ENCODE results near the gene SMOC1. TPM values are rescaled to one million over a fixed set of nuclear protein-coding genes. Genes with fewer than 3 reads are reported as not detected.

Gene SMOC1
- total and polyA plus RNA-seq, 9 of the 15 experiments (the other 6 are each of a cell fraction or from before 2014, with no cell fraction given): 0.04 TPM; not detected in 8

DNA sequence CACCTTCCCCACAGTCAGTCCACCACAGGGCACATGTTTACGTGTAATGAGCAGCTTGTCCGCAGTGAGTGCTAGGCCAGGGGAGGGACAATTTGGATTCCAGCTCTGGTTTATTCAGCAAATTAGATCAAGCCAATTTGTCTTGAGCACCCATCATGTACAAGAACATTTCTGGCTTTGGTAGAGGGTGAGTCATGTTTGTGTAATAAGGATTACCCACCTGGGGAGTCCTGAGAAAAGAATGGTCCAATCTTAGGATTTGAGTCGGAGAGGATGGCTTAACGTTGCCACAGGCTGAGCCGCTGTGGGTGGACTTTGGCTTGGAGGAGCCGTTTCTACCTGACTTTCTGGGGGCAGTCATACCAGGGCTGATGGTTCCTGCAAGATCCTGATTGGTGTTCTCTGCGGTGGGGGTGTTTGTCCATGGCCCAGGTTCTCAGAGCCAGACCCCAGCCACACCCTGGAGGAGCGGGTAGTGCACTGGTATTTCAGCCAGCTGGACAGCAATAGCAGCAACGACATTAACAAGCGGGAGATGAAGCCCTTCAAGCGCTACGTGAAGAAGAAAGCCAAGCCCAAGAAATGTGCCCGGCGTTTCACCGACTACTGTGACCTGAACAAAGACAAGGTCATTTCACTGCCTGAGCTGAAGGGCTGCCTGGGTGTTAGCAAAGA lies 143.7 kb downstream of the SMOC1 start (continued):
- TF ChIP-seq GTF2E2 (tag; IDR thresholded peaks at IDR 0.05): no peak

DNA sequence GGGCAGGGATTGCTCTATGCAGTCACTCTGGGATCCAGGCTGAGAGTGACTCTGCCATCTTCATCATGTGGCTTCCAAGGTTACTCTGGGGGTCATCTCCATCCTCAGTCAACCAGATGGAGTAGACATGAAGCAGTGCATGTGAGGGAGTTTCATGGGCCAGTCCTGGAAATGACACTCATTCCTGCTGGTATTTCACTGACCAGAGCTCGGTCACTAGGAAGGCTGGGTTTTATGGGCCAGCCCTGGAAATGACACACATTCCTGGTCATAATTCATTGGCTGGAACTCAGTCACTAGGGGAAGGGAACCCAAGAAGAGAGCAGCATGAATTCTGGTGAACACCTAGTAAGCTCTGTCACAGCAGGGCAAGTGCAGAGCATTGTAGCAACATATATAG lies 144.7 kb downstream of the SMOC1 start:
- no peaks in the 10 kb centered on the region for H4K20me1 ChIP-seq (replicated peaks; ENCODE audit: control insufficient read depth, insufficient read depth, low read length)
- no peak for ATAC-seq
- H3K9me3 ChIP-seq (replicated peaks; ENCODE audit: control insufficient read depth, insufficient read depth, low read depth, low read length): no peaks in the 10 kb centered on the region
- H2AFZ ChIP-seq (ENCODE audit: low read depth, low read length): no peak overlapping the region
- no peak overlapping the region for H3K27ac ChIP-seq (ENCODE audit: extremely low read depth, low read depth, low read length)
- H3K36me3 ChIP-seq (ENCODE audit: control insufficient read depth, insufficient read depth, low read length): no peaks in the 10 kb centered on the region
- no peak overlapping the region for H3K4me3 ChIP-seq
- H3K4me1 ChIP-seq (replicated peaks in 1 of 2; ENCODE audit: control insufficient read depth in 2 of 2, insufficient read depth in 2 of 2, low read length in 2 of 2): no peaks in the 10 kb centered on the region
- H3K4me2 ChIP-seq (ENCODE audit: insufficient read depth, low read length): no peak overlapping the region
- H3K9ac ChIP-seq (ENCODE audit: insufficient read depth in 1 of 2, low read depth in 2 of 2, low read length in 2 of 2): no peak overlapping the region
- intact Hi-C loops (cut with micrococcal nuclease) (no loop called here), in situ Hi-C loops (cut with MboI) (loop anchor here (10.0 kb wide), 2 partner anchors 209 to 289 kb away; no protein-coding TSS in a partner anchor)
- BruUV-seq (replicated peaks): no TSS peak
- H3K79me2 ChIP-seq (ENCODE audit: control insufficient read depth, insufficient read depth, low read length): no peaks in the 10 kb centered on the region
- DNase-seq (ENCODE audit: extremely low read depth in 1 of 4, low spot score in 3 of 4): no peak
- no peaks in the 10 kb centered on the region for H3K9me1 ChIP-seq (ENCODE audit: control insufficient read depth, insufficient read depth, low read length)
- ChIA-PET POLR2A (no interaction called here), CTCF (ENCODE audit: low intra/inter-chr PET ratio) (no interaction called here)
- WGBS (ENCODE audit: insufficient coverage, low coverage, missing lambda C conversion rate): 0% methylated on average over 1 of the region's 1 CpG
- H3K27me3 ChIP-seq (ENCODE audit: control insufficient read depth in 2 of 2, insufficient read depth in 2 of 2, low read length in 2 of 2): peaks cover 0 to 11% of the 10 kb centered on the region in 2 experiments; a peak in 1 of 5 replicates
- FAIRE-seq: no peak
- TF ChIP-seq BMI1 (IDR thresholded peaks at IDR 0.05; ENCODE audit: low read length) (no peak), DNMT1 (IDR thresholded peaks at IDR 0.05) (no peak), MECOM (CRISPR knock-in tag; IDR thresholded peaks at IDR 0.05) (no peak), ZKSCAN8 (CRISPR knock-in tag; IDR thresholded peaks at IDR 0.05) (no peak), CHD7 (IDR thresholded peaks at IDR 0.05; ENCODE audit: low read depth, low read length) (no peak), HEY1 (CRISPR knock-in tag; IDR thresholded peaks at IDR 0.05; ENCODE audit: borderline replicate concordance) (no peak), SNIP1 (IDR thresholded peaks at IDR 0.05; ENCODE audit: low read depth) (no peak), SETDB1 (IDR thresholded peaks at IDR 0.05; ENCODE audit: low read length) (no peak), NBN (IDR thresholded peaks at IDR 0.05; ENCODE audit: low read depth) (no peak), PHF8 (IDR thresholded peaks at IDR 0.05; ENCODE audit: borderline replicate concordance, low read length) (no peak), GTF2E2 (tag; IDR thresholded peaks at IDR 0.05) (no peak)
